GM23338 (cell line): Measurements from ENCODE around the gene HMGCS2.

Source experiments
- CTCF ChIP-seq, 2 experiments: fragments of 200-600 bp in 1 of 2; sonication (generic) in 1 of 2; conservative IDR thresholded peaks; 2 replicates each; pipeline versions ENCODE4 v1.5.1 to v1.6.1; 2016 to 2017; ENCODE audit warnings: antibody characterized with exemption in 2 of 2, low read depth in 2 of 2, mild to moderate bottlenecking in 2 of 2, moderate library complexity in 1 of 2
- EZH2 ChIP-seq: fragments of 200-600 bp; sonication (generic); IDR thresholded peaks from one replicate; pipeline ENCODE4 v1.8.0; 2017; ENCODE audit warnings: antibody characterized with exemption, mild to moderate bottlenecking, low read depth; ENCODE audit not compliant: unreplicated experiment
- EZH2phosphoT487 ChIP-seq: fragments of 200-600 bp; sonication (generic); IDR thresholded peaks from one replicate; pipeline ENCODE4 v1.8.1; 2018; ENCODE audit warnings: antibody characterized with exemption; ENCODE audit not compliant: unreplicated experiment
- POLR2AphosphoS5 ChIP-seq: IDR thresholded peaks from 2 replicates; pipeline ENCODE4 v1.6.1; 2016; ENCODE audit warnings: antibody characterized with exemption, low read depth
- REST ChIP-seq: IDR thresholded peaks from one replicate; pipeline ENCODE4 v1.6.1; 2018; ENCODE audit warnings: antibody characterized with exemption; ENCODE audit not compliant: unreplicated experiment

GRCh38 chr1:119797606-119798005 lies 28.9 kb upstream of the HMGCS2 start:
- no peak for TF ChIP-seq POLR2AphosphoS5
- TF ChIP-seq CTCF (conservative IDR thresholded peaks at IDR 0.05; ENCODE audit: low read depth in 2 of 2) = no peak
- no peak for TF ChIP-seq EZH2
- no peak for TF ChIP-seq EZH2phosphoT487
- TF ChIP-seq REST = no peak
